HG03159 (cell line): ENCODE data around the gene TRIOBP.
"Not testable (repeated sequence)": the region's sequence is repeated elsewhere in the genome, so short reads cannot be mapped to it uniquely, and the experiment has no call there.

ENCODE experiments used
- ATAC-seq: cut with Tn5 transposase; IDR thresholded peaks from one replicate; pipeline ENCODE4 v1.9.1; 2021; ENCODE audit warnings: mild to moderate bottlenecking, moderate library complexity; ENCODE audit not compliant: unreplicated experiment

The TRIOBP gene

DNA sequence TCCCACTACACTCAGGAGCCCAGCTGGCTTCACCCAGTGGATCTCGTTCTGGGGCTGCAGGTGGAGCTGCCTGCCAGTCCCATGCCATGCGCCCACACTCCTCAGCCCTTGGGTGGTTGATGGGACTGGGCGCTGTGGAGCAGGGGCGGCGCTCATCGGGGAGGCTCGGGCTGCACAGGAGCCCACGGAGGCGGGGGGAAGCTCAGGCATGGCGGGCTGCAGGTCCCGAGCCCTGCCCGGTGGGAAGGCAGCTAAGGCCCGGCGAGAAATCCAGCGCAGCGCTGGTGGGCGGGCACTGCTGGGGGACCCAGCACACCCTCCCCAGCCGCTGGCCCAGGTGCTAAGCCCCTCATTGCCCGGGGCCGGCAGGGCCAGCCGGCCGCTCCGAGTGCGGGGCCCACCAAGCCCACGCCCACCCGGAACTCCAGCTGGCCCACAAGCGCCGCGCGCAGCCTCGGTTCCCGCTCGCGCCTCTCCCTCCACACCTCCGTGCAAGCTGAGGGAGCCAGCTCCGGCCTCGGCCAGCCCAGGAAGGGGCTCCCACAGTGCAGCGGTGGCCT lies 21.0 kb downstream of the TRIOBP start:
- ATAC-seq = not testable (repeated sequence)

DNA sequence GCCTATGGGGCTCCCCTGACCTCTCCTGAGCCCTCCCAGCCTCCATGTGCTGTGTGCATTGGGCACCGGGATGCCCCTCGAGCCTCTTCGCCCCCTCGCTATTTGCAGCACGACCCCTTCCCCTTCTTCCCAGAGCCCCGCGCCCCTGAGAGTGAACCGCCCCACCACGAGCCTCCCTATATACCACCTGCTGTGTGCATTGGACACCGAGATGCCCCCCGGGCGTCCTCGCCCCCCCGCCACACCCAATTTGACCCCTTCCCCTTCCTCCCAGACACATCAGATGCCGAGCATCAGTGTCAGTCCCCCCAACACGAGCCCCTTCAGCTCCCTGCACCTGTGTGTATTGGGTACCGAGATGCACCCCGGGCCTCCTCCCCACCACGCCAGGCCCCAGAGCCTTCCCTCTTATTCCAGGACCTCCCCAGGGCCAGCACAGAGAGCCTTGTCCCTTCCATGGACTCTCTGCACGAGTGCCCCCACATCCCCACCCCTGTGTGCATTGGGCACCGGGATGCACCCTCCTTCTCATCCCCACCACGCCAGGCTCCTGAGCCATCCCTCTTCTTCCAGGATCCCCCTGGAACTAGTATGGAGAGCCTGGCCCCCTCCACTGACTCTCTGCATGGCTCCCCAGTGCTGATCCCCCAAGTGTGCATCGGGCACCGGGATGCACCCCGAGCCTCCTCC lies 28.8 kb downstream of the TRIOBP start:
- no peak for ATAC-seq

DNA sequence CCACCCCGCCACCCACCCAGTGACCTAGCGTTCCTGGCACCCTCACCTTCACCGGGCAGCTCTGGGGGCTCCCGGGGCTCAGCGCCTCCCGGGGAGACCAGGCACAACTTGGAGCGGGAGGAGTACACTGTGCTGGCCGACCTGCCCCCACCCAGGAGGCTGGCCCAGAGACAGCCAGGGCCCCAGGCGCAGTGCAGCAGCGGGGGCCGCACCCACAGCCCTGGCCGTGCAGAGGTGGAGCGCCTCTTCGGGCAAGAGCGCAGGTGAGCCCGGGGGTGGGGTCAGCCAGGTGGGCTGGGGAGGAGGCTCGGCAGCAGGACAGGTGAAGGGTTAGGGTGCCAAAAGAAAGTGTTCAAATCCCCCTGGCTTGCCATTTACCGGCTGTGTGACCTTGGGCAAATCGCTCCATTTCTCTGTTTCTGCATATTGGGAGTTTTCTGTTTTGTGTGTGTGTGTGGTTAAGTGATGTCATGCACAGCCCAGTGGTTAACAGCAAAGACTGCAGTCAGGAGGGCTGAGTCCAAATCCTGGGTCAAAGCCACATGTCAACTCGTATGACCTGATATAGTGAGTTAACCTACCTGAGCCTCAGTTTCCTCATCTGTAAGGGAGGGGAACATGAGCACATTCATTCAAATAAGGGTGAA lies 29.5 kb downstream of the TRIOBP start:
- no peak for ATAC-seq

DNA sequence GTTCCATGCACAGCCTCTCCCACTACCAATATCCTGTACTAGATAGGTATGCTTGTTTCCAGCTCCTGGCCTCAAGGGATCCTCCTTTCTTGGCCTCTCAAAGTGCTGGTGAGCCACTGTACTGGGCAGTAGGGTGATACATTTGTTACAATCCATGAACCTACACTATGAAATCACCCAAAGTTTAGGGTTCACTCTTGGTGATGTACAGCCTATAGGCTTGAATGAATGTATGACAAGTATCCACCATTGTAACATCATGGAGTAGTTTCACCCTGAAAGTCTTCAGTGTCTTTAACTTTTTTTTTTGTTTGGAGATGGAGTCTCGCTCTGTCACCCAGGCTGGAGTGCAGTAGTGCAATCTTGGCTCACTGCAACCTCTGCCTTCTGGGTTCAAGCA lies 31.8 kb downstream of the TRIOBP start:
- ATAC-seq = no peak

DNA sequence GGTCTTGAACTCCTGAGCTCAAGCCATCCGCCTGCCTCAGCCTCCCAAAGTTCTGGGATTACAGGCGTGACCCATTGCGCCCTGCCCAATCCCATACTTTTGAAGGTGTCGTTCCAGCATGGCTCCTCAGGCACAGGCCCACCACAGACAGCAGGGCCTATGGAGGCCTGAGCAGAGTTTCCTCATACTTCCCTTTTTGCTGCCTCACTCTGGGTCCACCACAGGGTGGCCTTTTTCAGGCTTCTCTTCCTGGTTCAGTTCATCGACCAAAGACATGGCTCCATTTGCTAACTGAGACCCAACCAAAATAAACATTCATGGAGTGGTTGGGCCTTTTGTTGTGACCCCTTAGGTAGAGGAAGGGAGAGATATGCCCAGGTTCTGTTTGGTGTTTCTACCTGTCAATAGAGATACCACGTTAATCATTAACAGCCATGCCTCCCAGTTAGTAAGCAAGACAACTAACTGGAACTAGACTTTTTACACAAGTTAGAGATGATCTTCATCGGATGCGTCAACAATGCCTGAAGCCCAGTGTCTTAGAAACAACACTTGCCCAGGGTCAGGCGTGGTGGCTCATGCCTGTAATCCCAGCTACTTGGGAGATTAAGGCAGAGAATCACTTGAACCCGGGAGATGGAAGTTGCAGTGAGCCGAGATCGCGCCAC lies 35.1 kb downstream of the TRIOBP start:
- no peak for ATAC-seq

DNA sequence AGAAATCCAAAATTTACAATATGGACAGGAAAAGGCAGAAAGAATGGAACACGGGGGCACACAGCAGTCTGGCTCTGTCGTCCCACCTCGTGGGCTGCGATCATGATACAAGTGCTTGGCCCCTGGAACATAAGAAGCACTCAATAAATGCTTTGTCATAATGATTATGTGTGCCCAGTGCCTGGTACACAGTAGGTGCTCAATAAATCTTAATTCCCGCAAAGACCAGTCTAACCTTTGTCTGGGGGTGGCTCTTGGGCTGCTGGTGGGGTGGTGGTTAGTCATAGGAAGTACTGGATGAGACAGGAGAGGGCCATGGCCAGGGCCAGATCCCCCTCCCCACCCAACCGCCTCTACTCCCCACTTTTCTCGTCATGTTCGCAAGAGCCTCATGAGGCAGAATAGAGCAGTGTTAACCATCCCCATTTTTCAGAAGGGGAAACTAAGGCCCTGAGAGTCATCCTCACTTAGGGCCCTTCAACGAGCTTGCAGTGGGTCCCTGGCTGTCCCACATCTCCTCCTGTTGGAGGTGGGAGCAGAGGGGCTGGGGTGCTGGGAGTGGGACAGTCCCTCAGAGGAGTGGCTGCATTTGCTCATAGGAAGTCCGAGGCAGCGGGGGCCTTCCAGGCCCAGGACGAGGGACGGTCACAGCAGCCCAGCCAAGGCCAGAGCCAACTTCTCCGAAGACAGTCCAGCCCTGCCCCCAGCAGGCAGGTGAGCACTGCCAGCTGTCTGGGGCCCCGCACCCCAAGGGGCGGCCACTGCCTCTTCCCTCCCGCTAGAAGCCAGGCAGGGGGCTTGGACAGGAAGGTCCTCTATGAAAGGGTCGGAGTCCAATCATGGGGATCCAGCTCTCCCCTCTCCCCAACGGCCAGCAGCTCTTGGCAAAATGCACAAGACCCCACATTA lies 36.1 kb downstream of the TRIOBP start:
- no peak for ATAC-seq

DNA sequence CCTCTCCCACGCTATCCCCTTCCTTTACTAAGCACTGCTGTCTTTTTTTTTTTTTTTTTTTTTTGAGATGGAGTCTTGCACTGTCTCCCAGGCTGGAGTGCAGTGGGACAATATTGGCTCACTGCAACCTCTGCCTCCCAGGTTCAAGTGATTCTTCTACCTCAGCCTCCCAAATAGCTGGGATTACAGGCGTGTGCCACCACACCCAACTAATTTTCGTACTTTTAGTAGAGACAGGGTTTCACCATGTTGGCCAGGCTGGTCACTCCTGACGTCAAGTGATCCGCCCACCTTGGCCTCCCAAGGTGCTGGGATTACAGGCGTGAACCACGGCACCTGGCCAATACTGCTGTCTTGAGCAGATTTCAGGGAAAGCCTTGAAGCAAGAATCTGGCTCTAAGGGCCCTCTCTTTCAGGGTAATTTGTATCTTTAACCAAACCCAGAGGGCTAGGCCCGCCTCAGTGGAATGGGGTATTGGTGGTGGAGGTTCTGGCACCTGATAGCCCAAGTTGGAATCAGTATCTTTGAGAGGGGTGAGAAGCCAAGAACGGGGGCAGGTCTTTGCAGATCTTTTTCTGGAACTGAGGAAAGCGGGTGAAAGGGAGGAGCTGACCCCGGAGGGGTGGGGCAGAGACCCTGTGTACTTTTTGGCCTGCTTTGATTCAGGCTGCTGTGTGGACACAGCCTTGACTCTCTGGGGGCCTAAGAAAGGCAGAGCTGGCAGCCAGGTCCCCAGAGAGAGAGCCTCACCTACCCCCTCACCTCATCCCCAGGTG lies 37.0 kb downstream of the TRIOBP start:
- no peak for ATAC-seq

DNA sequence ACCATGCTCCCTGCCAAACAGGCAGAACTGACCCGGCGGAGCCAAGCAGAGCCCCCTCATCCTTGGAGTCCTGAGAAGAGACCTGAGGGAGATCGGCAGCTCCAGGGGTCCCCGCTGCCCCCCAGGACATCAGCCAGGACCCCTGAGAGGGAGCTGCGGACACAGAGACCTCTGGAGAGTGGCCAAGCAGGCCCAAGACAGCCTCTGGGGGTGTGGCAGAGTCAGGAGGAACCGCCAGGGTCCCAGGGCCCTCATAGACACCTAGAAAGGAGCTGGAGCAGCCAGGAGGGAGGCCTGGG lies 37.5 kb downstream of the TRIOBP start:
- no peak for ATAC-seq

DNA sequence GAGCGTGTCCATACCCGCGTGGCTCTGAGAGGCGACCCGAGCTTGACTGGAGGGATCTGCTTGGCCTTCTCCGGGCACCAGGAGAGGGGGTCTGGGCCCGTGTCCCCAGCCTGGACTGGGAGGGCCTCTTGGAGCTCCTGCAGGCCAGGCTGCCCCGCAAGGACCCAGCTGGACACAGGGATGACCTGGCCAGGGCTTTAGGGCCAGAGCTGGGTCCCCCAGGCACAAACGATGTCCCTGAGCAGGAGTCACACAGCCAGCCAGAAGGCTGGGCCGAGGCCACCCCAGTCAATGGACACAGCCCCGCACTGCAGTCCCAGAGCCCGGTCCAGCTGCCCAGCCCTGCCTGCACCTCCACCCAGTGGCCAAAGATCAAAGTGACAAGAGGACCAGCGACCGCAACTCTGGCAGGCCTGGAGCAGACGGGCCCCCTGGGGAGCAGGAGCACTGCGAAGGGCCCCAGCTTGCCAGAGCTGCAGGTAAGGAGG lies 38.2 kb downstream of the TRIOBP start:
- ATAC-seq = no peak

DNA sequence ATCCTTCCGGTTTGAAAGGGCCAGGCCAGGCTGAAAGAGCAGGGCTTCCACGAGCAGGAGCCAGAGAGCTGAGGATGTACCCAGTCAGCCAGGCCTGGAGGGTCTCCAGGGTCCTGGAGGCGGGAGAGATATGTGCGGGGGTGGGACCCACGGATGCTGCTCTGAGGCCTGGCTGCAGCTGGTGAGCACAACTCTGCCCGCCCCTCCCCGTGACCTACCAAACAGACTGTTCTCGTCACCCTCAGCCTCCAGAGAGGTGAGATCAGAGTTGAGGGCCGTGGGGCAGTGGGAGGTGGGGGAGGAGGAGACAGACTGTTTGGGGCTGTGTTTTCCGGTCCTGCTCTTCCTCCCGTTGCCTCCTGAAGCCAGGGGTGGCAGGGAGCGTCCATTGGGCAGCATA lies 42.2 kb downstream of the TRIOBP start:
- ATAC-seq = no peak

DNA sequence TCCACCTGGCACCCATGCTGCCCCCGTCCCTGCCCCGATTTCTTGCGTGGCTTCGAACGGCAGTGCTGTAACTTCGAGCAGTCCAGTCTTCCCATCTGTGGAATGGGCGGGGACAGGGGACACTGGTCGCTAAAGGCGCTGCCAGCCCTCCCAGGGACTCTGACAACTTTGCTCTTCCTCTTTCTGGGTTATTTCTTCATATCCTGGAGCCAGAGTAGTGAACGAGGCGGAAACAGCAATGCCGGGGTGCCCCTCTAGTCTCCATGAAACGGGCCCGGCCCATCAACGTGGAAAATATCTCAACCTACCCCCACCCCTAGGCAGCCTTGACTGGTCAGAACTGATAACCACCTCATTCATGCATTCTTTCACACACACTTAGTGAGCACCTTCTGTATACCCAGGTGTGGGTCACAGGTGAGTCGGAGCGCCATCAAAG lies 42.8 kb downstream of the TRIOBP start:
- ATAC-seq = no peak

DNA sequence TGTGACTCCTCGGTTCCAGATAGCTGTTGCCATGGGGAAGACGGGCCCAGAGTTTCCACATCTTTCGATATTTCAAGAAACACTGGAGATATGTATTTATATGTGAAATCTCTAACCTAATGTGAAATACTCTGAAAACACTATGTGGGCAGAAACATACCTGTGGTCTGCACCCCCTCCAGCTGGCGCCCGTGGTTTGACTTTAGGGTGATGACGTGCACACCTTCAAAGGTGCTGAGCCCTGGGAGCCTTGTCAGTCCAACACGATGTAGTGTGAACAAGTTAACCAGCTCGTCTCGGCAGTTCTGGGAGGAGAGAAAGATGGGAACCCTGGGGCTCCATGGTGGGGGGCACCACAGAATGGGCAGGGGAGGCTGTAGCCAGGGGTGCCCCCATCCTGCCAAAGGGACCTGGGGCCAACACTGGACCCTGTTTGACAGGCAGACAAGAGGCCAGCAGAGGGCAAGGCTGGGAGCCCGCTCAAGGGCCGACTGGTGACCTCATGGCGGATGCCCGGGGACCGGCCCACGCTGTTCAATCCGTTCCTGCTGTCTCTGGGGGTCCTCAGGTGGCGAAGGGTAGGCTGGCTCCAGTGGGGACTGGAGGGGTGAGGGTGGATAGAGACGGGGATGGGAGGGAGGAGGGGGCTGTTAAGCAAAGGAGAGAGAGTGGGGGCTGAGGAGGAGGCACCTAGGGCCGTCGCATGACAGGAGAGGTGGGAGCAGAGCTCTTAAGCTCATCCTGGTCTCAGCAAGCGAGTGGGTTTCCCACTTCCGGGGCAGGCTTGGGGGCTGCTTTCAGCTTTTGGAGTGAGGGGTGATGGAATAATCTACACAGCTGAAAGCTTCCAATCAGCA lies 43.8 kb downstream of the TRIOBP start:
- no peak for ATAC-seq

DNA sequence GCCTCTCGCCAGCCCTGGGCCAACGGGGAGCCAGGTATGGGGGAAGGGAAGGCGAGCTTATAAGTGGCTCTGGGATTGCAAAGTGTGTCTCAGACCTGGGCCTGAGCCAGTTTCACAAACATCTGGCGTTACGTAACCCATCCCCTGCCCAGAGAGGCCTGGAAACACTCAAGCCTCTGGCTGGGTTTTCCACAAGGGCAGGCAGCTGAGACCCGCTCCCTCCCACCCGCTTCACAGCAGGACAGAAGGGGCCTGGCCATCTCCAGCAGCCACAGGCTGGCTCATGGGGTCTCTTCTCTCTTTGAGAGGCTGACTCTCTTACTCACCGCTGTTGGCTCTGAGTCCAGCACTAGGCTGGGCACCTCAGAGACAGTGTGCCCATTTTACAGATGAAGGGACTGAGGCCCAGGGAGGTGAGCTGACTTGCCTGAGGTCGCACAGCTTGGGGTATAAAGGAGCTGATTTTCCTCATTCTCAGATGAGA lies 44.5 kb downstream of the TRIOBP start:
- no peak for ATAC-seq

DNA sequence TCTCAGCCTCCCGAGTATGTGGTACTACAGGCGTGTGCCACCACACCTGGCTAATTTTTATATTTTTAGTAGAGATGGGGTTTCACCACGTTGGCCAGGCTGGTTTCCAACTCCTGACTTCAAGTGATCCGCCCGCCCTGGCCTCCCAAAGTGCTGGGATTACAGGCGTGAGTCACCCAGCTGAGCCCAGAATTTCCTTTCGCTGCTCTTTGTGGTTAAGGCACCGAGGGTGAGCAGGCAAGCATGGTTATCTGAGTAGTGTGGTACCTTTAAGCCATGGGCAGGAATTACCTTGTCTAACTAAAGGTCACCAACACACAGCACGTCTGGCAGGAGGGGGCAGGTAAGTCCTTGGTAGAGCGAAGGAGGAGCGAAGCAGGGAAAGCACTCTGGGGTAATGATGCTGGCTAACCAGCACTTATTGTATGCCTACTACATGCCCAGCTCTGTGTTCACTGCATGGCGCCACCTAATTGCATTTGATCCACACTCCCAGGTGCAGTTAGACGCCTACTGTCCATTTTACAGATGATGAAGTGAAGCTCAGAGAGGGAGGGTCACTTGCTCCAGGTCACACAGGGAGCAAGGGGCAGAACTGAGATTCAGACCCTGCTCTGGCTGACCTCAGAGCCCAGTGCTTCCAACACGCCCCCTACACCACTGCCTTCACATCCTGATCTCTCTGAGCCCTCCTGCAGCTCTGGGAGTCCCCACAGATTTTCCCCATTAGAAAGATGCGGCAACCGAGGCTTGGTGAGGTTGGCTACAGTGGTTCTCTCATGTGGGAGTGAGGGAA lies 45.7 kb downstream of the TRIOBP start:
- ATAC-seq = no peak

DNA sequence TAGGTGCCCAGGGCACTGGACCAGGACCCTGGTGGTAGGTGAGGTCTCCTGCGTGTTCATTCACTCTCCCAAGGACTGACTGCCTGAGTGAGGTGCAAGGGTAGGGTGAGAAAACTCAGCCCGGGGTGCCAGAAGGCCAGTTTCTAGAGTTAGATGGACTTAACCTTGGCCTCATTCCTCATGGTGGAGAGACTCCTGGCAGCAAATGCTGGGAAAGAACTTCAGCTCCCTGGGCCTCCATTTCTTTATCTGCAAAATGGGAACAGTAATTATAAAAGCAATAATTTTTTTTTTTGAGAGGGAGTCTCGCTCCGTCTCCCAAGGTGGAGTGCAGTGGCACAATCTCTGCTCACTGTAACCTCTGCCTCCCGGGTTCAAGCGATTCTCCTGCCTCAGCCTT lies 47.7 kb downstream of the TRIOBP start:
- no peak for ATAC-seq

DNA sequence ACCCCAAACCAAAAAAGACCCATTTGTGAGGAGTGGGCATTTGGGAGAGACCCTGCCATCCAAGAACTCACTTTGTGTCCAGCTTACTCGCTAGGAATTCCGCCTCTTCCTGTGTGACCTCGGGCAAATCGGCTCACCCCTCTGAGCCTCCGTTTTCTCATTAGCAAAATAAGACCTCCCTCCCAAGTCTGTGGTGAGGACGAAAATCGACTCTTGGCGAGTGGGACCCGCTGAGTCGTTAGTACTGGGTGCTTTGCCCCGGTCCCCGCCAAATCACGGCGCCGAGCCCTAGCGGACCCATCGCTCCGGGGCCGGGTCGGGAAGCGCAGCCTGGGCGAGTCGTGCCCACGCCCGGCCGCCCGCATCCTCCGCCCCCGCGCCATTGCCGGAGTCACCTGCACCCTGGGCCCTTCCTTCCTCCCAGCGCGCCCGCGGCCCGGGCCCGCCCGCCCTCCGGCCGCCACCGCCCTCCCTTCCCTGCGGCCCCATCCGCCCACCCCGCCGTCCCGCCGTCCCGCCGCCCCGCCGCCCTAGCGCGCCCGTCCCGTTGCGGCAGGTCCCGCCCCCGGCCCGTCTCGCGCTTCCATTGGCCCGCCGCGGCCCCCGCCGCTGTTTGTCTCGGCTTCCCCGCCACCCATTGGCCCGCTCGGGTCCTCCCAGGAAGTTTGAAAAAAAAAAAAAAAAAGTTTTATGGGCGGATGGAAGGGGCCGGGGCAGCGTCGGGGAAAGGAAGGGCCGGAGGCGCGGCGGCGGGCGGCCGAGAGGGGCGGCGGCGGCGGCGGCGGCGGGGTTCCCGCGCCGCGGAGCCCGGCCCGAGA lies 48.9 kb downstream of the TRIOBP start:
- peak; percentile 58 for ATAC-seq

DNA sequence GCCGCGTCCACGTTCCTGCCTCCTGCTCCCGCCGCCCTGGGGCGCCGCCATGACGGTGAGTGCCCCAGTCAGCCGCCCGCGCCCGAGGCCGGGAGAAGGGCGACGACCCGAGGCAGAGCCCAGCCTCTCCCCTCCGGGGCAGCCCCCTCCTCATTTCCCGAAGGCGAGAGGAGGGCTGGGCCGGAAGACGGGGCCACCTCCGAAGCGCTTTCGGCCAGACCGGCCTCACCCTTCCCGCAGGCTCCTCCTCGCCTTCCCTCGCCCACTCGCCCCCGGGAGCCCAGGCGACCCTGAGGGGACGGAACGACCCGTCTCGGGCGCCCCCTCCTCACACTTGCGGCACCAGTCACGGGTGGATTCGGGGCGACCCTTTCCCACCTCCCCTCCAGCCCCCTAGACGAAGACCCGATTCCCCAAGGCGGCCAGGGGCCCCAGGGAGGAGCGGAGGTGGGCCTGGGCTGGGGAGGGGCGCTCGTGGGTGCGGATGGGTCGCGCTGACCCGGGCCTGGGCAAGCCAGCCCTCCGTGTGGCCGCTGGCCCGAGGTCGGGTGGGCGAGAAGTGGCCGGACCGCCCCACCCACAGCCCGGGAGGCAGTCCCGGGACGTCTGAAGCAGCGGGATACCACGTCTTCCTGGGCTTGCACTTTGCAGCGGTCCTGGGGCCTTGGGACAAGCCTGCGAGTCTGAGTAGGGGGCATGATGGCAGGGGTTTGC lies 49.7 kb downstream of the TRIOBP start:
- peak; percentile 29 for ATAC-seq
